ENCODE results near the gene DNAJC4.

The DNAJC4 gene

DNA sequence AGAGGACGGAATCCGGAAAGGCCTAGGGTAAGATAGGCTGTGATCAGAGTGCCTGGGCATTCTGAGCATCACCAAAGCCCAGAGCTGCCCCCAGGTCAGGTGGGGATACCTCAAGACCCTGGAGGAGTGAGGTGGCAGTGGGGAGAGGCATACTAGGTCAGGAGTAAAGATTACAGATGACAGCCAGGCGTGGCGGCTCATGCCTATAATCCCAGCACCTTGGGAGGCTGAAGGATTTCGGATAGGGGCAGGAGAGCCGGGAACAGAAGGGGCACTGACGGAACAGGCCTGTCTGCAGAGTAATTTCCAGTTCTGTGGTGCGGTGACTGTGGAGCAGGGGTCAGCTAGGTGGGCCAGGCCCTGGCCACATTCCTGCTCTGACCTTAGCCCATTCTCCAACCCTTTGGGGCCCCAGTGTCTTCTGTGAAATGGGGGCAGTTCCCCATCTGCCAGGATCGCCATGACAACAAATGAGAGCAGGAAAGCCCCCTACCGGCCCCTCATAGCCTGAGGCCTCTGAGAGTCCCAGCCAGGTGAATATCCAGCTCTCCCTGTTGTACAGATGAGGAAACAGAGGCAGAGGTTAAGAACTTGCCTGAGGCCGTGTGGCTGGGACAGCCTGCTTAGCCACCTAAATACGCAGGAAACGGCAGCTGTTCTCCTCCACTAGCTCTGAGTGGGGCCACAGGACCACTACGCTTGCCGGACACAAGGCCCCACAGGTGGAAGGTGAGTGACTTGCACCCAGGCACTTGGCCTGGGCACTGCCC, 44.9 kb downstream of the DNAJC4 start:
- Histone ChIP-seq H3K27ac (no peak overlapping the region), H3K9ac (ENCODE audit: insufficient read length) (no peak overlapping the region), H3K4me3 (no peak overlapping the region), H3K36me3 (ENCODE audit: insufficient read depth, low read length) (no peaks in the 10 kb centered on the region; the same call in 1 of the 2 replicates), H3K9me3 (ENCODE audit: low read depth, low read length) (no peaks in the 10 kb centered on the region)
- no peak for DNase-seq (ENCODE audit: low read depth, low spot score)
- TF ChIP-seq POLR2AphosphoS5 (IDR thresholded peaks at IDR 0.05; ENCODE audit: borderline replicate concordance, low read depth, low read length) (no peak), FOXP2 (optimal IDR thresholded peaks at IDR 0.05; ENCODE audit: control extremely low read depth, extremely low read length, insufficient read depth) (no peak), EZH2 (IDR thresholded peaks at IDR 0.05) (no peak)

DNA sequence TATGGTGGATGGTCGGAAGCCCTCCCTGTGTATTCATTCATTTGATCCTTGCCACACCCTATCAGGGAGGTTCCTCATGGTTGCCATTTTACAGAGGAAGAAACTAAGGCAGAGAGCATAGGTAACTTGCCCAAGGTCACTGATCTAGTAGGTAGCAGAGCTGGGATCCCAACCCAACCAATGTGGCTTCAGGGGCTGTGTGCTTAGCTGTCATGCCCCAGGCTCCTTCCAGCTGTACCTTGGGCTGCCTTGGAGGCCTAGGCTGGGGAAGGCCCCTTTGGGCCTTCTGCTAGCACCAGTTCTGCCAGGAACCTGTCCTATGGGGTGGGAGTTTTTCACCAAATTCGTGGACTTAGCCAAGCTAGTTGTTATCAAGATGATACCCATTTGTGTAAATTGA, 45.5 kb downstream of the DNAJC4 start:
- H3K9ac ChIP-seq (ENCODE audit: insufficient read length): no peak overlapping the region

GRCh38 chr11:64276653-64277431, 46.5 kb downstream of the DNAJC4 start:
- H3K9ac ChIP-seq (ENCODE audit: insufficient read length): no peak overlapping the region
- no peak overlapping the region for H3K27ac ChIP-seq
- H3K4me3 ChIP-seq: no peak overlapping the region
- H3K9me3 ChIP-seq (ENCODE audit: low read depth, low read length): no peaks in the 10 kb centered on the region
- H3K36me3 ChIP-seq (ENCODE audit: insufficient read depth, low read length): no peaks in the 10 kb centered on the region; the same call in 1 of the 2 replicates
- no peak for DNase-seq (ENCODE audit: low read depth, low spot score)
- no peak for TF ChIP-seq FOXP2 (optimal IDR thresholded peaks at IDR 0.05; ENCODE audit: control extremely low read depth, extremely low read length, insufficient read depth)
- TF ChIP-seq EZH2 (IDR thresholded peaks at IDR 0.05): no peak
- TF ChIP-seq POLR2AphosphoS5 (IDR thresholded peaks at IDR 0.05; ENCODE audit: borderline replicate concordance, low read depth, low read length): no peak

More for the DNA sequence above, 45.5 kb downstream of the DNAJC4 start:
- Histone ChIP-seq H3K27ac (no peak overlapping the region), H3K4me3 (no peak overlapping the region), H3K9me3 (ENCODE audit: low read depth, low read length) (no peaks in the 10 kb centered on the region), H3K36me3 (ENCODE audit: insufficient read depth, low read length) (no peaks in the 10 kb centered on the region; the same call in 1 of the 2 replicates)
- no peak for DNase-seq (ENCODE audit: low read depth, low spot score)
- no peak for TF ChIP-seq POLR2AphosphoS5 (IDR thresholded peaks at IDR 0.05; ENCODE audit: borderline replicate concordance, low read depth, low read length)
- TF ChIP-seq FOXP2 (optimal IDR thresholded peaks at IDR 0.05; ENCODE audit: control extremely low read depth, extremely low read length, insufficient read depth): no peak
- TF ChIP-seq EZH2 (IDR thresholded peaks at IDR 0.05): no peak

- no peak overlapping the region for H3K4me3 ChIP-seq
- DNase-seq (ENCODE audit: low read depth, low spot score): no peak
- H3K36me3 ChIP-seq (ENCODE audit: insufficient read depth, low read length): no peaks in the 10 kb centered on the region; the same call in 1 of the 2 replicates
- no peak overlapping the region for H3K9ac ChIP-seq (ENCODE audit: insufficient read length)
- no peaks in the 10 kb centered on the region for H3K9me3 ChIP-seq (ENCODE audit: low read depth, low read length)
- TF ChIP-seq FOXP2 (optimal IDR thresholded peaks at IDR 0.05; ENCODE audit: control extremely low read depth, extremely low read length, insufficient read depth) (no peak), EZH2 (IDR thresholded peaks at IDR 0.05) (no peak), POLR2AphosphoS5 (IDR thresholded peaks at IDR 0.05; ENCODE audit: borderline replicate concordance, low read depth, low read length) (no peak)
- no peak overlapping the region for H3K27ac ChIP-seq
Observed at GRCh38 chr11:64278576-64279190, 48.3 kb downstream of the DNAJC4 start.

DNA sequence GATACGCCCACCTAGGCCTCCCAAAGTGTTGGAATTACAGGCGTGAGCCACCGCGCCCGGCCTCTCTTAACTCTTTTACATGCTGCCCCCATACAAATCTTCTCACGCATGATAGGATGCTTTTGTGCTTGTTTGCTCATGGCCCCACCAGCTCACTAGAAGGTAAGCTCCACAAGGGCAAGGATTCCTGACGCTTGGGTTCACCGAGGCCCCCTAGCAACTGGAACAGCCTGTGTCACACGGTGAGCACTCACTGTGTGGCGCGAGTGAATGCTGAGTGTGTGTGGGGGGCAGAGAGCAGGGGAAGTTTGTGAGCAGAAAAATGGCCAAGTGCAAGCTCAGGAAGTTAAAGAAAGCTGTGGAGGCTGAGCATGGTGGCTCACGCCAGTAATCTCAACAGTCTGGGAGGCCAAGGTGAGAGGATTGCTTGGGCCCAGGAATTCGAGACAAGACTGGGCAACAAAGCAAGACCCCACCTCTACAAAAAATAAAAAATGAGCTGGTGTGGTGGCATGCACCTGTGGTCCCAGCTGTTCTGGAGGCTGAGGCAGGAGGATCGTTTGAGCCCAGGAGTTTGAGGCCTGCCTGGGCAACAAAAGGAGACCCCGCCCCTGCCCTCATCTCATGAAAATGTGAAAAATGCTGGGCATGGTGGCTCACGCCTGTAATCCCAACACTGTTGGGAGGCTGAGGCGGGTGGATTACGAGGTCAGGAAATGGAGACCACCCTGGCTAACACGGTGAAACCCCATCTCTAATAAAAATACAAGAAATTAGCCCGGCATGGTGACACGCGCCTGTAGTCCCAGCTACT, 51.8 kb downstream of the DNAJC4 start:
- H3K36me3 ChIP-seq (ENCODE audit: insufficient read depth, low read length): no peaks in the 10 kb centered on the region; the same call in 1 of the 2 replicates
- H3K4me3 ChIP-seq: no peak overlapping the region
- no peaks in the 10 kb centered on the region for H3K9me3 ChIP-seq (ENCODE audit: low read depth, low read length)
- no peak overlapping the region for H3K27ac ChIP-seq
- TF ChIP-seq EZH2 (IDR thresholded peaks at IDR 0.05) (no peak), POLR2AphosphoS5 (IDR thresholded peaks at IDR 0.05; ENCODE audit: borderline replicate concordance, low read depth, low read length) (no peak), FOXP2 (optimal IDR thresholded peaks at IDR 0.05; ENCODE audit: control extremely low read depth, extremely low read length, insufficient read depth) (no peak)
- no peak for DNase-seq (ENCODE audit: low read depth, low spot score)
- H3K9ac ChIP-seq (ENCODE audit: insufficient read length): no peak overlapping the region

- no peak overlapping the region for H3K4me3 ChIP-seq
Observed at GRCh38 chr11:64283092-64283491, 52.7 kb downstream of the DNAJC4 start.

More at GRCh38 chr11:64283092-64283491, 52.7 kb downstream of the DNAJC4 start:
- Histone ChIP-seq H3K9me3 (ENCODE audit: low read depth, low read length) (no peaks in the 10 kb centered on the region), H3K27ac (no peak overlapping the region), H3K36me3 (ENCODE audit: insufficient read depth, low read length) (no peaks in the 10 kb centered on the region; the same call in 1 of the 2 replicates), H3K9ac (ENCODE audit: insufficient read length) (no peak overlapping the region)
- DNase-seq (ENCODE audit: low read depth, low spot score): no peak
- TF ChIP-seq EZH2 (IDR thresholded peaks at IDR 0.05): no peak
